Neural cell (in vitro differentiated cells): ENCODE results near the gene PROSER2. TPM values are rescaled to one million over a fixed set of nuclear protein-coding genes. Genes with fewer than 3 reads are reported as not detected.

Experiments
- H2AFZ ChIP-seq: fragments of 200-600, 300-800 bp; sonication (generic), shearing (Covaris generic); 2 replicates; pipeline ENCODE4 v1.6.0; 2014; ENCODE audit warnings: low read depth, mild to moderate bottlenecking, antibody characterized with exemption, low read length, moderate library complexity
- H3F3A ChIP-seq: fragments of 200-600 bp; shearing (Covaris generic); 2 replicates; pipeline ENCODE4 v1.6.1; 2016; ENCODE audit warnings: mild to moderate bottlenecking, moderate library complexity, mixed read lengths, antibody characterized with exemption, low read length; ENCODE audit not compliant: insufficient read depth, poor library complexity, severe bottlenecking
- H3K27ac ChIP-seq: fragments of 200-600, 300-800 bp; sonication (generic), shearing (Covaris generic); 2 replicates; pipeline ENCODE4 v1.5.1; 2014; ENCODE audit warnings: mild to moderate bottlenecking, low read length, moderate library complexity
- H3K27me3 ChIP-seq: fragments of 300-800, 200-600 bp; sonication (generic), shearing (Covaris generic); 2 replicates; pipeline ENCODE4 v1.6.0; 2014; ENCODE audit warnings: mild to moderate bottlenecking, low read depth, low read length, moderate library complexity; ENCODE audit not compliant: insufficient read depth
- H3K36me3 ChIP-seq: fragments of 300-800, 200-600 bp; sonication (generic), shearing (Covaris generic); 2 replicates; pipeline ENCODE4 v1.5.1; 2014; ENCODE audit warnings: mild to moderate bottlenecking, antibody characterized with exemption, low read length, moderate library complexity; ENCODE audit not compliant: insufficient read depth
- H3K4me2 ChIP-seq: fragments of 300-800, 200-600 bp; sonication (generic), shearing (Covaris generic); 2 replicates; pipeline ENCODE4 v1.6.0; 2014; ENCODE audit warnings: mild to moderate bottlenecking, low read length
- H3K4me3 ChIP-seq: fragments of 300-800, 200-600 bp; sonication (generic), shearing (Covaris generic); 2 replicates; pipeline ENCODE4 v1.5.1; 2014; ENCODE audit warnings: mild to moderate bottlenecking, low read length, moderate library complexity
- H3K79me2 ChIP-seq: fragments of 200-600 bp; shearing (Covaris generic); replicated peaks from 2 replicates; pipeline ENCODE4 v1.6.0; 2014; ENCODE audit warnings: mild to moderate bottlenecking, low read length, moderate library complexity; ENCODE audit not compliant: insufficient read depth
- H3K9ac ChIP-seq: fragments of 300-800, 200-600 bp; sonication (generic), shearing (Covaris generic); 2 replicates; pipeline ENCODE4 v1.6.1; 2016; ENCODE audit warnings: mild to moderate bottlenecking, low read length, mixed read lengths
- H3K9me2 ChIP-seq: fragments of 200-600 bp; shearing (Covaris generic); 2 replicates; pipeline ENCODE4 v1.6.1; 2016; ENCODE audit warnings: mild to moderate bottlenecking, low read length, mixed read lengths; ENCODE audit not compliant: insufficient read depth
- H3K9me3 ChIP-seq: fragments of 200-600, 300-800 bp; sonication (generic), shearing (Covaris generic); 2 replicates; pipeline ENCODE4 v1.6.1; 2016; ENCODE audit warnings: mild to moderate bottlenecking, mixed run types, low read length, moderate library complexity, mixed read lengths
- H4K20me1 ChIP-seq: fragments of 200-600 bp; shearing (Covaris generic); 2 replicates; pipeline ENCODE4 v1.6.1; 2016; ENCODE audit warnings: mild to moderate bottlenecking, mixed run types; ENCODE audit not compliant: insufficient read depth
- EP300 ChIP-seq: fragments of 450-650 bp; conservative IDR thresholded peaks from 2 replicates; pipeline ENCODE4 v1.6.1; 2014; ENCODE audit warnings: antibody characterized with exemption, mild to moderate bottlenecking, moderate library complexity; ENCODE audit not compliant: poor library complexity, severe bottlenecking
- EZH2 ChIP-seq: fragments of 200-600, 300-800 bp; shearing (Covaris generic), sonication (generic); IDR thresholded peaks from 2 replicates; pipeline ENCODE4 v1.6.1; 2014; ENCODE audit warnings: antibody characterized with exemption, low read length, borderline replicate concordance, mild to moderate bottlenecking; ENCODE audit not compliant: insufficient read depth, poor library complexity, severe bottlenecking
- MXI1 ChIP-seq: fragments of 450-650 bp; conservative IDR thresholded peaks from 2 replicates; pipeline ENCODE4 v1.6.1; 2014; ENCODE audit warnings: antibody characterized with exemption, mild to moderate bottlenecking; ENCODE audit not compliant: poor library complexity, severe bottlenecking
- POLR2AphosphoS5 ChIP-seq: IDR thresholded peaks from 2 replicates; pipeline ENCODE4 v1.6.1; 2012
- RAD21 ChIP-seq: fragments of 450-650 bp; conservative IDR thresholded peaks from 2 replicates; pipeline ENCODE4 v1.6.1; 2014; ENCODE audit warnings: antibody characterized with exemption, mild to moderate bottlenecking, moderate library complexity
- SMC3 ChIP-seq: fragments of 450-650 bp; conservative IDR thresholded peaks from 2 replicates; pipeline ENCODE4 v1.6.1; 2014; ENCODE audit warnings: antibody characterized with exemption, mild to moderate bottlenecking, moderate library complexity; ENCODE audit not compliant: poor library complexity
- TAF1 ChIP-seq: IDR thresholded peaks from 2 replicates; pipeline ENCODE4 v1.6.1; 2012; ENCODE audit warnings: low read depth
- polyA plus RNA-seq: library from polyadenylated mRNA; depleted of rRNA; stranded (reverse); fragments of >200 nt; gene quantifications from 2 replicates; pipeline ENCODE4 v1.2.3, GENCODE V29; 2014
- TF ChIP-seq, protein P1 (sequence below): fragments of 450-650 bp; IDR thresholded peaks from 2 replicates; pipeline ENCODE4 v1.5.1; 2014; ENCODE audit warnings: antibody characterized with exemption, mild to moderate bottlenecking, moderate library complexity; ENCODE audit not compliant: poor library complexity, severe bottlenecking
- TF ChIP-seq, protein P2 (sequence below): IDR thresholded peaks from 2 replicates; pipeline ENCODE4 v1.6.1; 2012; ENCODE audit warnings: borderline replicate concordance

PROSER2 gene
- polyA plus RNA-seq, 1 donor from 2014 or later, result 1.1 TPM

DNA sequence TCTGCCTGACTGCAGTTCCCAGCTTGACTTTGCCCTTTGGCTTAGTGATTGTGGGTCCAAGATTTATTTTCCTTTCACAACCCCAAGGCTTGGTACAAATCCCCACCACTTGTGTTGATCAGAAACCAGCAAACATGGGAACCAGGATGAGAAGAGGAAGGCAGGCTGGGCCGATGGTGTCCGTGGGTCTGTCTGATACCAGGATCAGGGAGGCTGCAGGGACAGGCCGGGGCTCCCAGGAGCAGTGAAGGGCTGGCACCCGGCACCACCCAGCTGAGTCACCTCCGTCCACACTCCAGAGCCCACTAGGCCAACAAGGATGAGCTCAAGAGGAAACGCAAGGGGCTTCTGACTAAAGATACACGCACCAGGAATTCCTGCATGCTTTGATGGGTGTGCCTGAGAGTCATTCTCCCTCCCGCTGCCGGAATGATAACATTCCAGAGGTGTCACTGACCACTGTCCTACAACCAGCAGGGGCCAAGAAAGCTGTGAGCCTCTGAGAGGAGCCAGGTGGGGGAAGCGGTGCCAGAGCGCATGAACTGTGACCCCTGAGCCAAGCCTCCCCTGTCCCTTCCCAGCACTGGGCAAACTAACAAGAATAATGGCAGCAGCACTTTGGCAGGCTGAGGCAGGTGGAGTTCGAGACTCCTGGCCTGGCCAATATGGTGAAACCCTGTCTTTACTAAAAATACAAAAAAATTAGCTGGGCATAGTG, 29.2 kb upstream of the PROSER2 start:
- no peak overlapping the region for H3K4me2 ChIP-seq
- H3K9me2 ChIP-seq, result no peaks in the 10 kb centered on the region
- H4K20me1 ChIP-seq, result no peaks in the 10 kb centered on the region
- no peak overlapping the region for H2AFZ ChIP-seq
- H3K27ac ChIP-seq, result no peak overlapping the region
- TF ChIP-seq TAF1, result no peak
- no peak for TF ChIP-seq EP300
- no peak for TF ChIP-seq SMC3
- TF ChIP-seq, protein P1, sequence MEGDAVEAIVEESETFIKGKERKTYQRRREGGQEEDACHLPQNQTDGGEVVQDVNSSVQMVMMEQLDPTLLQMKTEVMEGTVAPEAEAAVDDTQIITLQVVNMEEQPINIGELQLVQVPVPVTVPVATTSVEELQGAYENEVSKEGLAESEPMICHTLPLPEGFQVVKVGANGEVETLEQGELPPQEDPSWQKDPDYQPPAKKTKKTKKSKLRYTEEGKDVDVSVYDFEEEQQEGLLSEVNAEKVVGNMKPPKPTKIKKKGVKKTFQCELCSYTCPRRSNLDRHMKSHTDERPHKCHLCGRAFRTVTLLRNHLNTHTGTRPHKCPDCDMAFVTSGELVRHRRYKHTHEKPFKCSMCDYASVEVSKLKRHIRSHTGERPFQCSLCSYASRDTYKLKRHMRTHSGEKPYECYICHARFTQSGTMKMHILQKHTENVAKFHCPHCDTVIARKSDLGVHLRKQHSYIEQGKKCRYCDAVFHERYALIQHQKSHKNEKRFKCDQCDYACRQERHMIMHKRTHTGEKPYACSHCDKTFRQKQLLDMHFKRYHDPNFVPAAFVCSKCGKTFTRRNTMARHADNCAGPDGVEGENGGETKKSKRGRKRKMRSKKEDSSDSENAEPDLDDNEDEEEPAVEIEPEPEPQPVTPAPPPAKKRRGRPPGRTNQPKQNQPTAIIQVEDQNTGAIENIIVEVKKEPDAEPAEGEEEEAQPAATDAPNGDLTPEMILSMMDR, result no peak
- TF ChIP-seq MXI1, result no peak
- TF ChIP-seq, protein P2, sequence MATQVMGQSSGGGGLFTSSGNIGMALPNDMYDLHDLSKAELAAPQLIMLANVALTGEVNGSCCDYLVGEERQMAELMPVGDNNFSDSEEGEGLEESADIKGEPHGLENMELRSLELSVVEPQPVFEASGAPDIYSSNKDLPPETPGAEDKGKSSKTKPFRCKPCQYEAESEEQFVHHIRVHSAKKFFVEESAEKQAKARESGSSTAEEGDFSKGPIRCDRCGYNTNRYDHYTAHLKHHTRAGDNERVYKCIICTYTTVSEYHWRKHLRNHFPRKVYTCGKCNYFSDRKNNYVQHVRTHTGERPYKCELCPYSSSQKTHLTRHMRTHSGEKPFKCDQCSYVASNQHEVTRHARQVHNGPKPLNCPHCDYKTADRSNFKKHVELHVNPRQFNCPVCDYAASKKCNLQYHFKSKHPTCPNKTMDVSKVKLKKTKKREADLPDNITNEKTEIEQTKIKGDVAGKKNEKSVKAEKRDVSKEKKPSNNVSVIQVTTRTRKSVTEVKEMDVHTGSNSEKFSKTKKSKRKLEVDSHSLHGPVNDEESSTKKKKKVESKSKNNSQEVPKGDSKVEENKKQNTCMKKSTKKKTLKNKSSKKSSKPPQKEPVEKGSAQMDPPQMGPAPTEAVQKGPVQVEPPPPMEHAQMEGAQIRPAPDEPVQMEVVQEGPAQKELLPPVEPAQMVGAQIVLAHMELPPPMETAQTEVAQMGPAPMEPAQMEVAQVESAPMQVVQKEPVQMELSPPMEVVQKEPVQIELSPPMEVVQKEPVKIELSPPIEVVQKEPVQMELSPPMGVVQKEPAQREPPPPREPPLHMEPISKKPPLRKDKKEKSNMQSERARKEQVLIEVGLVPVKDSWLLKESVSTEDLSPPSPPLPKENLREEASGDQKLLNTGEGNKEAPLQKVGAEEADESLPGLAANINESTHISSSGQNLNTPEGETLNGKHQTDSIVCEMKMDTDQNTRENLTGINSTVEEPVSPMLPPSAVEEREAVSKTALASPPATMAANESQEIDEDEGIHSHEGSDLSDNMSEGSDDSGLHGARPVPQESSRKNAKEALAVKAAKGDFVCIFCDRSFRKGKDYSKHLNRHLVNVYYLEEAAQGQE, result no peak
- TF ChIP-seq POLR2AphosphoS5, result no peak
- no peak for TF ChIP-seq RAD21
- no peak for TF ChIP-seq EZH2
- no peaks in the 10 kb centered on the region for H3K79me2 ChIP-seq
- H3F3A ChIP-seq, result no peaks in the 10 kb centered on the region
- H3K4me3 ChIP-seq, result no peak overlapping the region
- H3K9ac ChIP-seq, result no peak overlapping the region
- no peaks in the 10 kb centered on the region for H3K36me3 ChIP-seq
- H3K9me3 ChIP-seq, result no peaks in the 10 kb centered on the region
- H3K27me3 ChIP-seq, result no peaks in the 10 kb centered on the region

DNA sequence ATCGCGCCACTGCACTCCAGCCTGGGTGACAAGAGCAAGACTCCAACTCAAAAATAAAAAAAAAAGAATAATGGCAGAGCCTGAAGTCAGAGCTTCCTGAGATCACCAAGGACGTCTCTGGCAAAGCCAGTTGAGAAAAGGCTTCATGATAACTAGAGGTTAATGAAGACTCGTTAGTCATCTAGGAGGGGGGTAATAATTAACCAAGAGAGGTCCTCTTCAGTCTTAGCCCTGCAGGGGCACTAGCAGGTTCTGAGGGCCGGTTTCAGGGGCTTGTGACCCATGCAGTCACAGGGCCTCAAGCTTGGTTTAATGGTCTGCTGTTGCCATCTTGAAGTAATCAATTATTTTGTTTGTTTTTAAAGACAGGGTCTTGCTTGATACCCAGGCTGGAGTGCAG, 28.6 kb upstream of the PROSER2 start:
- Histone ChIP-seq H2AFZ (no peak overlapping the region), H3K9me3 (no peaks in the 10 kb centered on the region), H3K9me2 (no peaks in the 10 kb centered on the region), H3K4me2 (no peak overlapping the region), H3K27me3 (no peaks in the 10 kb centered on the region), H3K79me2 (no peaks in the 10 kb centered on the region), H3K36me3 (no peaks in the 10 kb centered on the region), H3K27ac (no peak overlapping the region), H3K4me3 (no peak overlapping the region), H3K9ac (no peak overlapping the region), H3F3A (no peaks in the 10 kb centered on the region), H4K20me1 (no peaks in the 10 kb centered on the region)
- TF ChIP-seq RAD21 (no peak), SMC3 (no peak), MXI1 (no peak), POLR2AphosphoS5 (no peak), EP300 (no peak), TAF1 (no peak), EZH2 (no peak)
- TF ChIP-seq, protein P2, result no peak
- TF ChIP-seq, protein P1, result no peak
